Sigmoid colon (tissue), 7 donors: ENCODE measurements around the gene EPHA2. TPM values are rescaled to one million over a fixed set of nuclear protein-coding genes. Genes with fewer than 3 reads are reported as not detected.
"Not testable (repeated sequence)": the region's sequence is repeated elsewhere in the genome, so short reads cannot be mapped to it uniquely, and the experiment has no call there.

Source experiments
- DNase-seq: peaks from one replicate; pipeline ENCODE4 v3.0.0-alpha.2; 2019
- H3K27ac ChIP-seq, 4 donors: fragments of 200-600 bp; sonication (generic); one replicate each; pipeline ENCODE4 v1.5.1; 2016 to 2019; ENCODE audit warnings: mild to moderate bottlenecking in 1 of 4
- H3K27me3 ChIP-seq, 3 donors: fragments of 200-600 bp; sonication (generic); one replicate each; pipeline ENCODE4 v1.5.1; 2019; ENCODE audit warnings: mild to moderate bottlenecking in 1 of 3
- H3K36me3 ChIP-seq, 4 donors: fragments of 200-600 bp; sonication (generic); one replicate each; pipeline ENCODE4 v1.5.1; 2016 to 2019
- H3K4me1 ChIP-seq, 4 donors: fragments of 200-600 bp; sonication (generic); one replicate each; pipeline ENCODE4 v1.5.1; 2017 to 2019
- H3K4me3 ChIP-seq, 4 donors: fragments of 200-600 bp; sonication (generic); one replicate each; pipeline ENCODE4 v1.5.1; 2017 to 2019; ENCODE audit warnings: mild to moderate bottlenecking in 2 of 4, moderate library complexity in 1 of 4
- H3K9me3 ChIP-seq, 4 donors: fragments of 200-600 bp in 3 of 4; sonication (generic) in 3 of 4; one replicate each; pipeline versions ENCODE4 v1.5.1 to v1.6.1; 2013 to 2019
- CTCF ChIP-seq, 4 experiments: fragments of 450-650 bp in 3 of 4; fragments of 200-600 bp in 1 of 4; IDR thresholded peaks; one replicate each; pipeline ENCODE4 v1.5.1; 2016 to 2019; ENCODE audit warnings: antibody characterized with exemption in 4 of 4, mild to moderate bottlenecking in 3 of 4, moderate library complexity in 2 of 4
- EP300 ChIP-seq, 4 donors: sonication (generic); formaldehyde crosslinking; IDR thresholded peaks; one replicate each; pipeline ENCODE4 v1.6.1; 2017; ENCODE audit warnings: antibody characterized with exemption in 4 of 4
- POLR2A ChIP-seq, 2 donors: fragments of 450-650 bp; IDR thresholded peaks; one replicate each; pipeline ENCODE4 v1.6.1; 2016; ENCODE audit warnings: antibody characterized with exemption in 2 of 2, mild to moderate bottlenecking in 2 of 2, moderate library complexity in 2 of 2
- POLR2AphosphoS5 ChIP-seq, 4 donors: sonication (generic); formaldehyde crosslinking; IDR thresholded peaks; one replicate each; pipeline ENCODE4 v1.6.1; 2017; ENCODE audit warnings: antibody characterized with exemption in 4 of 4
- WGBS, 2 donors: extraction: QIAGEN DNeasy Blood & Tissue Kit; methylation state at CpG; one replicate each; pipeline ENCODE4 v1.1.7; 2013; 5-methylcytosine and 5-hydroxymethylcytosine counted together
- intact Hi-C: fragments of 100-400 bp; cut with DNase I; formaldehyde crosslinking; loops from one replicate; pipeline ENCODE4 v1.15.1; 2023
- polyA plus RNA-seq, 3 donors: library from polyadenylated mRNA; stranded (reverse); fragments of 200-250 nt; gene quantifications; one replicate each; pipeline ENCODE4 v1.2.3, GENCODE V29; 2013
- total RNA-seq, 4 donors: library from RNA; depleted of rRNA; stranded (reverse); fragments of >200 nt; gene quantifications; one replicate each; pipeline ENCODE4 v1.1.0, GENCODE V29; 2016
- donor health status: healthy with polysubstance abuse.
- donor health status: Bipolar disorder and iron deficiency.
- donor health status: healthy.

EPHA2 gene
- total and polyA plus RNA-seq, 7 donors, result 3.3 to 24.7 (median 6.0) TPM

- H3K9me3 ChIP-seq, result no peaks in the 10 kb centered on the region
- no peak for TF ChIP-seq EP300 (IDR thresholded peaks at IDR 0.05)
- TF ChIP-seq POLR2AphosphoS5 (IDR thresholded peaks at IDR 0.05), result no peak
- TF ChIP-seq POLR2A (IDR thresholded peaks at IDR 0.05), result no peak
- no peak for TF ChIP-seq CTCF (IDR thresholded peaks at IDR 0.05)
- H3K27ac ChIP-seq, result no peak overlapping the region
- no peak overlapping the region for H3K4me3 ChIP-seq
- DNase-seq, result no peak
- peaks cover 0 to 37% (median 36%) of the 10 kb centered on the region in 4 donors for H3K4me1 ChIP-seq
- 94 to 96% methylated on average over 3 of the region's 3 CpGs for WGBS, 2 donors
- H3K36me3 ChIP-seq, result no peaks in the 10 kb centered on the region
- intact Hi-C loops, result no loop called here
- no peaks in the 10 kb centered on the region for H3K27me3 ChIP-seq
These were observed 14.4 kb upstream of the EPHA2 start for GRCh38 chr1:16170283-16170673.

GRCh38 chr1:16168622-16169360 lies 12.9 kb upstream of the EPHA2 start:
- Histone ChIP-seq H3K4me3 (no peak overlapping the region), H3K9me3 (no peaks in the 10 kb centered on the region), H3K36me3 (no peaks in the 10 kb centered on the region), H3K27ac (no peak overlapping the region), H3K4me1 (peaks cover 0 to 30% (median 28%) of the 10 kb centered on the region in 4 donors), H3K27me3 (no peaks in the 10 kb centered on the region)
- intact Hi-C loops, result no loop called here
- TF ChIP-seq POLR2AphosphoS5 (IDR thresholded peaks at IDR 0.05), result no peak
- no peak for TF ChIP-seq POLR2A (IDR thresholded peaks at IDR 0.05)
- no peak for TF ChIP-seq EP300 (IDR thresholded peaks at IDR 0.05)
- TF ChIP-seq CTCF (IDR thresholded peaks at IDR 0.05), result no peak
- 49 to 56% methylated on average over 13 of the region's 13 CpGs for WGBS, 2 donors
- no peak for DNase-seq

- Histone ChIP-seq H3K4me1 (peaks cover 0 to 23% (median 21%) of the 10 kb centered on the region in 4 donors), H3K27ac (peak overlapping the region in 1 of 4 donors; percentile 35), H3K4me3 (peak overlapping the region; percentile 29 to 54 (median 48))
- intact Hi-C loops, H3K9me3 ChIP-seq, H3K27me3 ChIP-seq, DNase-seq, H3K36me3 ChIP-seq: not testable (repeated sequence)
- 40 to 55% methylated on average over 10 of the region's 10 CpGs for WGBS, 2 donors
These were observed 12.3 kb upstream of the EPHA2 start for GRCh38 chr1:16168144-16168495.

GRCh38 chr1:16167331-16168143 lies 11.7 kb upstream of the EPHA2 start:
- TF ChIP-seq CTCF (IDR thresholded peaks at IDR 0.05), result no peak
- DNase-seq, result no peak
- Histone ChIP-seq H3K36me3 (no peaks in the 10 kb centered on the region), H3K27me3 (no peaks in the 10 kb centered on the region), H3K27ac (peak overlapping the region in 1 of 4 donors; percentile 35), H3K4me3 (peak overlapping the region; percentile 29 to 54 (median 48)), H3K4me1 (peaks cover 0 to 21% (median 19%) of the 10 kb centered on the region in 4 donors), H3K9me3 (no peaks in the 10 kb centered on the region)
- WGBS, 2 donors, result 3 to 7% methylated on average over 60 of the region's 60 CpGs
- intact Hi-C loops, result no loop called here

- no peak for DNase-seq
- intact Hi-C loops, result no loop called here
- Histone ChIP-seq H3K4me3 (no peak overlapping the region), H3K36me3 (no peaks in the 10 kb centered on the region), H3K9me3 (no peaks in the 10 kb centered on the region), H3K27ac (no peak overlapping the region), H3K4me1 (peaks cover 0 to 21% (median 19%) of the 10 kb centered on the region in 4 donors), H3K27me3 (no peaks in the 10 kb centered on the region)
- TF ChIP-seq POLR2A (IDR thresholded peaks at IDR 0.05) (no peak), POLR2AphosphoS5 (IDR thresholded peaks at IDR 0.05) (no peak), CTCF (IDR thresholded peaks at IDR 0.05) (no peak), EP300 (IDR thresholded peaks at IDR 0.05) (no peak)
- 46 to 48% methylated on average over 2 of the region's 2 CpGs for whole genome bisulfite sequencing, 2 donors
These were observed 10.2 kb upstream of the EPHA2 start for GRCh38 chr1:16166117-16166516.
